Stimulated activated CD8-positive, alpha-beta memory T cell treated with anti-CD3 and anti-CD28 coated beads, Interleukin-4, amount 100 ng/mL, for 48 hours (primary cell): ENCODE measurements around the gene PSMA1.
A peak's percentile ranks its signal among the peaks of the same experiment; 100 is the strongest.

Source experiments
- DNase-seq: peaks from one replicate; pipeline ENCODE4 v3.0.0-alpha.2; 2020

The PSMA1 gene

GRCh38 chr11:14529321-14529720, 9.1 kb upstream of the PSMA1 start:
- no peak for DNase-seq

- DNase-seq = no peak
Observed at GRCh38 chr11:14522801-14523200, 2.6 kb upstream of the PSMA1 start.

GRCh38 chr11:14522245-14522644, 2.1 kb upstream of the PSMA1 start:
- DNase-seq = no peak

- DNase-seq = no peak
Observed at GRCh38 chr11:14520747-14521151, 563 bp upstream of the PSMA1 start.

GRCh38 chr11:14519597-14519916, 629 bp downstream of the PSMA1 start:
- no peak for DNase-seq

- no peak for DNase-seq
Observed at GRCh38 chr11:14518820-14519219, 1.4 kb downstream of the PSMA1 start.

- no peak for DNase-seq
Observed at GRCh38 chr11:14513800-14514199, 6.4 kb downstream of the PSMA1 start.

- DNase-seq = no peak
Observed at GRCh38 chr11:14506532-14506931, 13.7 kb downstream of the PSMA1 start.

GRCh38 chr11:14503023-14503422, 17.2 kb downstream of the PSMA1 start:
- DNase-seq = no peak

- DNase-seq = no peak
Observed at GRCh38 chr11:14502039-14502438, 18.1 kb downstream of the PSMA1 start.

GRCh38 chr11:14500181-14500651, 20.0 kb downstream of the PSMA1 start:
- peak; percentile 53 for DNase-seq

GRCh38 chr11:14499560-14500180, 20.5 kb downstream of the PSMA1 start, which contains the start of gene COPB1:
COPB1 (minus strand) TSS chr11:14499811; CDS start chr11:14498928, 883 bp downstream.
- peak; percentile 95 for DNase-seq

- DNase-seq = peak; percentile 57
Observed at GRCh38 chr11:14499178-14499559, 21.0 kb downstream of the PSMA1 start.

- DNase-seq = no peak
Observed at GRCh38 chr11:14480716-14481115, 39.5 kb downstream of the PSMA1 start.

GRCh38 chr11:14471127-14471526, 49.1 kb downstream of the PSMA1 start:
- DNase-seq = no peak

- no peak for DNase-seq
Observed at GRCh38 chr11:14463623-14464022, 56.6 kb downstream of the PSMA1 start.

GRCh38 chr11:14460147-14460546, 60.0 kb downstream of the PSMA1 start:
- DNase-seq = no peak

GRCh38 chr11:14458377-14458776, 61.8 kb downstream of the PSMA1 start:
- DNase-seq = no peak

GRCh38 chr11:14455648-14456430, 64.3 kb downstream of the PSMA1 start:
- DNase-seq = no peak
